CD14-positive monocyte (primary cell): ENCODE results near the gene MCL1. TPM values are rescaled to one million over a fixed set of nuclear protein-coding genes. Genes with fewer than 3 reads are reported as not detected.

Source experiments
- DNase-seq, 3 donors: peaks; one replicate each; pipeline ENCODE4 v3.0.0-alpha.2; 2011 to 2022
- H2AFZ ChIP-seq: 2 replicates; pipeline ENCODE4 v1.6.0; 2012; ENCODE audit warnings: mild to moderate bottlenecking, low read depth, low read length, inconsistent platforms; ENCODE audit not compliant: insufficient read depth, poor library complexity, severe bottlenecking
- H3K27ac ChIP-seq, 2 donors: 1 replicate in 1 of 2; 2 replicates in 1 of 2; pipeline ENCODE4 v1.5.1; 2012 to 2013; ENCODE audit warnings: low read length in 2 of 2, control low read depth in 1 of 2, inconsistent platforms in 1 of 2, low read depth in 1 of 2, mild to moderate bottlenecking in 1 of 2
- H3K27me3 ChIP-seq, 2 donors: one replicate each; pipeline versions ENCODE4 v1.6.0 to v1.6.1; 2011 to 2013; ENCODE audit warnings: low read length in 2 of 2; ENCODE audit not compliant: control insufficient read depth in 2 of 2, insufficient read depth in 2 of 2
- H3K36me3 ChIP-seq, 2 donors: replicated peaks in 1 of 2; 1 replicate in 1 of 2; 2 replicates in 1 of 2; pipeline versions ENCODE4 v1.5.1 to v1.6.1; 2012 to 2013; ENCODE audit warnings: low read length in 2 of 2, control low read depth in 1 of 2, inconsistent platforms in 1 of 2, mild to moderate bottlenecking in 1 of 2; ENCODE audit not compliant: insufficient read depth in 2 of 2, control insufficient read depth in 1 of 2
- H3K4me1 ChIP-seq, 2 donors: 1 replicate in 1 of 2; 2 replicates in 1 of 2; pipeline versions ENCODE4 v1.5.1 to v1.6.1; 2012 to 2013; ENCODE audit warnings: low read length in 2 of 2, control low read depth in 1 of 2, inconsistent platforms in 1 of 2, mild to moderate bottlenecking in 1 of 2, moderate library complexity in 1 of 2; ENCODE audit not compliant: insufficient read depth in 2 of 2, control insufficient read depth in 1 of 2
- H3K4me2 ChIP-seq: replicated peaks from 2 replicates; pipeline ENCODE3; 2012; ENCODE audit warnings: low read length, moderate library complexity, mild to moderate bottlenecking; ENCODE audit not compliant: poor library complexity, severe bottlenecking; ENCODE audit errors: extremely low read depth
- H3K4me3 ChIP-seq, 3 experiments: fragments of 200-600 bp in 1 of 3; sonication (generic) in 1 of 3; replicated peaks in 1 of 3; 1 replicate in 2 of 3; 2 replicates in 1 of 3; pipeline ENCODE4 v1.5.1; 2011 to 2013; ENCODE audit warnings: low read length in 3 of 3, mild to moderate bottlenecking in 3 of 3, control low read depth in 2 of 3, low read depth in 2 of 3, inconsistent platforms in 1 of 3, moderate library complexity in 1 of 3
- H3K79me2 ChIP-seq: 2 replicates; pipeline ENCODE4 v1.6.0; 2012; ENCODE audit warnings: mild to moderate bottlenecking, control low read depth, inconsistent platforms, low read length, moderate library complexity; ENCODE audit not compliant: insufficient read depth
- H3K9ac ChIP-seq: 2 replicates; pipeline ENCODE4 v1.6.0; 2017; ENCODE audit warnings: low read length, mild to moderate bottlenecking; ENCODE audit not compliant: insufficient read depth, poor library complexity, severe bottlenecking
- H3K9me3 ChIP-seq, 2 donors: replicated peaks in 1 of 2; 1 replicate in 1 of 2; 2 replicates in 1 of 2; pipeline versions ENCODE4 v1.5.1 to v1.6.1; 2012 to 2013; ENCODE audit warnings: low read length in 2 of 2, control low read depth in 1 of 2; ENCODE audit not compliant: control insufficient read depth in 1 of 2, insufficient read depth in 1 of 2
- H4K20me1 ChIP-seq: 2 replicates; pipeline ENCODE4 v1.6.0; 2012; ENCODE audit warnings: mild to moderate bottlenecking, low read length, control low read depth, moderate library complexity; ENCODE audit not compliant: insufficient read depth
- H3K27ac Mint-ChIP-seq, 7 donors: one replicate each; pipeline ENCODE4 v1.8.0; 2020; ENCODE audit warnings: mild to moderate bottlenecking in 7 of 7, mixed read lengths in 7 of 7, moderate library complexity in 6 of 7, inconsistent platforms in 2 of 7
- H3K27me3 Mint-ChIP-seq, 3 donors: one replicate each; pipeline ENCODE4 v1.8.0; 2021 to 2022; ENCODE audit warnings: low read depth in 3 of 3, mild to moderate bottlenecking in 3 of 3, mixed read lengths in 3 of 3, moderate library complexity in 3 of 3, inconsistent platforms in 1 of 3
- H3K36me3 Mint-ChIP-seq, 2 donors: one replicate each; pipeline ENCODE4 v1.8.0; 2020; ENCODE audit warnings: mixed read lengths in 2 of 2, inconsistent platforms in 1 of 2, mild to moderate bottlenecking in 1 of 2
- H3K4me1 Mint-ChIP-seq: one replicate; pipeline ENCODE4 v1.8.0; 2020; ENCODE audit warnings: mild to moderate bottlenecking, mixed read lengths
- H3K4me3 Mint-ChIP-seq, 2 donors: one replicate each; pipeline ENCODE4 v1.8.0; 2020; ENCODE audit warnings: mild to moderate bottlenecking in 2 of 2, mixed read lengths in 2 of 2, moderate library complexity in 1 of 2
- H3K9me3 Mint-ChIP-seq, 7 donors: one replicate each; pipeline ENCODE4 v1.8.0; 2020 to 2022; ENCODE audit warnings: mixed read lengths in 7 of 7, mild to moderate bottlenecking in 6 of 7, moderate library complexity in 6 of 7, inconsistent platforms in 2 of 7
- WGBS: methylation state at CpG from one replicate; pipeline ENCODE4 v1.1.5; 2013; ENCODE audit warnings: missing lambda C conversion rate; ENCODE audit not compliant: insufficient coverage; 5-methylcytosine and 5-hydroxymethylcytosine counted together
- intact Hi-C, 2 donors: fragments of 100-400 bp; cut with micrococcal nuclease; formaldehyde crosslinking; loops; one replicate each; pipeline versions ENCODE4 v1.15.0 to v1.15.1; 2023
- polyA plus RNA-seq, 3 donors: library from polyadenylated mRNA; depleted of rRNA in 1 of 3; unstranded in 2 of 3; stranded (reverse) in 1 of 3; fragments of 300-500 nt in 2 of 3; fragments of >200 nt in 1 of 3; fragmentation: Illumina TruSeq in 2 of 3; gene quantifications; 1 replicate in 2 of 3; 2 replicates in 1 of 3; pipeline ENCODE4 v1.2.3, GENCODE V29; 2012 to 2021
- TF ChIP-seq, protein P1 (sequence below): fragments of 200-600 bp; IDR thresholded peaks from one replicate; pipeline ENCODE4 v1.8.0; 2022; ENCODE audit warnings: antibody characterized with exemption, mild to moderate bottlenecking

The MCL1 gene
- polyA plus RNA-seq, 3 donors, result 287 to 2,076 (median 301) TPM

DNA sequence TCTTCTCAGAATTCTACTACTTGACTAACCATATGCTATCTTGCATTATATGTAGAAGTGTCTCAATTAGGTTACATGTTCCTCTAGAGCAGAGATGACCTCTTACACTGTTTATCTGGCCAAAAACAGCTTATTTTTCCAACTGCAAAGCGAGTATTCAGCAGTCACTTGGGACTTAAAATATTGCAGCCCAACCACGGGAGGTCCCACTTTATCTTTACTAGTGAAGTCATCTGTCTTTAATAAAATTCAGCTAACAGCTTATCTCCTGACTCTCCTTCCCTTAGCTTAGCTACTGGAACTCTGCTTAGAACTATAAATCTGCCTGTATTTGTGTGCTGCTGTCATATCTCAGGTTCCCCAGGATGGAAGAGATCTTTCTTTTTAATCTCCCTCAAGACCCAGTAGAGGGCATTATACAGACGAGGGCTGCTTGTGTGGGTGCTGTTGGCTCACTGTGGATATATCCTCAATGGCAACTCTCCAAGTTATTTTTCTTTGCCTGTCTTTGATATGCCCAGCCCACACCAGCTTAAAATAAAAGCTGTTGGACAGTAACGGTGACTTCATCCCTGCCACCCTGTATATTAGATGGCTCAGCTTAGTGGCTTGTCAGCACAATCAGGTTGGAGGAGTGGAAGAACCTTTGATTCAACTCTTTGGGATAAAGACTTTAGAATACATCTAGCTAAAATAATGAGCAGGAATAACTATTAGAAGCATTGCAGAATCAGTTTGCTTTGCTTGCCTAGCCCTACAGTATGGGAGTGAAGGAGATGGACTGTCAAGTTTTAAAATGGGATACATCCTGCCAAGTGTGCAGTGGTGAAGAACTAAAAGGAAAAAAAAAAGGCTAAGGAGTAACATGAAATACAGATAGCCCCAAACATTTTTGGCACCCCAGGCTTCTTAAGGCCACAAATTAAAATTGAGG lies 40.4 kb upstream of the MCL1 start:
- no peaks in the 10 kb centered on the region for H4K20me1 ChIP-seq
- peaks cover 22 to 37% of the 10 kb centered on the region in 2 donors for H3K36me3 ChIP-seq
- peaks cover 55% of the 10 kb centered on the region for H3K79me2 ChIP-seq
- H3K9me3 Mint-ChIP-seq, result peaks cover 0 to 4% (median 0%) of the 10 kb centered on the region in 7 donors
- H3K27me3 ChIP-seq, result no peaks in the 10 kb centered on the region
- WGBS, result 100% methylated on average over 1 of the region's 4 CpGs
- peaks cover 0 to 2% (median 0%) of the 10 kb centered on the region in 3 donors for H3K27me3 Mint-ChIP-seq
- H3K4me3 ChIP-seq, result peak overlapping the region in 1 of 3 experiments; percentile 19
- peak; percentile 57 to 72 (median 60) for DNase-seq
- peak overlapping the region; percentile 49 for H3K4me2 ChIP-seq
- peaks cover 61% of the 10 kb centered on the region for H3K4me1 Mint-ChIP-seq
- intact Hi-C loops, result loop anchor here (5.0 kb wide), 2 partner anchors 38 to 58 kb away; no protein-coding TSS in a partner anchor
- peak overlapping the region; percentile 3 to 22 for H3K4me3 Mint-ChIP-seq
- peak overlapping the region; percentile 84 to 90 (median 84) for H3K27ac Mint-ChIP-seq
- peaks cover 62 to 79% of the 10 kb centered on the region in 2 donors for H3K36me3 Mint-ChIP-seq
- no peak overlapping the region for H3K9ac ChIP-seq
- no peak overlapping the region for H2AFZ ChIP-seq
- H3K9me3 ChIP-seq, result no peaks in the 10 kb centered on the region
- peak overlapping the region in 1 of 2 donors; percentile 60 for H3K27ac ChIP-seq
- TF ChIP-seq, protein P1, sequence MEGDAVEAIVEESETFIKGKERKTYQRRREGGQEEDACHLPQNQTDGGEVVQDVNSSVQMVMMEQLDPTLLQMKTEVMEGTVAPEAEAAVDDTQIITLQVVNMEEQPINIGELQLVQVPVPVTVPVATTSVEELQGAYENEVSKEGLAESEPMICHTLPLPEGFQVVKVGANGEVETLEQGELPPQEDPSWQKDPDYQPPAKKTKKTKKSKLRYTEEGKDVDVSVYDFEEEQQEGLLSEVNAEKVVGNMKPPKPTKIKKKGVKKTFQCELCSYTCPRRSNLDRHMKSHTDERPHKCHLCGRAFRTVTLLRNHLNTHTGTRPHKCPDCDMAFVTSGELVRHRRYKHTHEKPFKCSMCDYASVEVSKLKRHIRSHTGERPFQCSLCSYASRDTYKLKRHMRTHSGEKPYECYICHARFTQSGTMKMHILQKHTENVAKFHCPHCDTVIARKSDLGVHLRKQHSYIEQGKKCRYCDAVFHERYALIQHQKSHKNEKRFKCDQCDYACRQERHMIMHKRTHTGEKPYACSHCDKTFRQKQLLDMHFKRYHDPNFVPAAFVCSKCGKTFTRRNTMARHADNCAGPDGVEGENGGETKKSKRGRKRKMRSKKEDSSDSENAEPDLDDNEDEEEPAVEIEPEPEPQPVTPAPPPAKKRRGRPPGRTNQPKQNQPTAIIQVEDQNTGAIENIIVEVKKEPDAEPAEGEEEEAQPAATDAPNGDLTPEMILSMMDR, result peak; percentile 42
- peaks cover 35 to 63% of the 10 kb centered on the region in 2 donors for H3K4me1 ChIP-seq

DNA sequence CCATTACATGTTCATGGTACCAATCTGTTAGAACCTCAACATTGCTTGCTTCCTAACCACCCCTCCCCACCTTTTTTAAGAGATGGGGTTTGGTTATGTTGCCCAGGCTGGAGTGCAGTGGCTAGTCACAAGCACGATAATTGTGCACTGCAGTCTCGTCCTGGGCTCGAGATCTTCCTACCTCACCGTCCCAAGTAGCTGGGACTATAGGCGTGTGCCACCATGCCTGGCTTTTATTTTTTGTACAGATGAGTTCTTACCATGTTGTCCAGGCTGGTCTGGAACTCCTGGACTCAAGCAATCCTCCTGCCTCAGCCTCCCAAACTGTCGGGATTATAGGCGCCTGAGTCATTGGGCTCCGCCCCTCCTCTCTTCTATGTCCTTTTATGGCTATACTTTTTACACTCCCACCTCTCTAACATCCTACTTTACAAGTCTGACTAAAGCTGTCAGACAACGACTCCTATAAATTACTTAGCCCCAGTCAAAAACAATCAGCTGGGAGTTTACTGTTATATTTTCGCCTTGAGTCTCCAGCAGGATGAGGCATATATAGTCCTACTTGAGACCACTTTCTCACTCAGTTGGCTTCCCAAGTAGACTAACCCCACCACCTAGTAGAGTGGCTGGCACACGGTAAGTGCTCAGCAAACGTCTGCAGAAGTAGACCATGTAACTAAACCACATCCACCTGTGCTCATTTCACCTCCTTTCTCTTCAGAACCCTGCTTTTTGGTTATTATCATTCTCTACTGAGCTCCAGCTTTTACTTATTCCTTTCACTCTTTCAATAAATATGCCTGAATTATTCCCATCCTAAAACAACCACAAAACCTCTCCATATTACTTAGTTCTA lies 36.2 kb upstream of the MCL1 start:
- Mint-ChIP-seq H3K27ac (peak overlapping the region; percentile 85 to 100 (median 100)), H3K27me3 (peaks cover 0 to 7% (median 5%) of the 10 kb centered on the region in 3 donors), H3K4me1 (peaks cover 73% of the 10 kb centered on the region), H3K36me3 (peaks cover 32 to 46% of the 10 kb centered on the region in 2 donors), H3K4me3 (no peak overlapping the region), H3K9me3 (peaks cover 0 to 5% (median 0%) of the 10 kb centered on the region in 7 donors)
- no peaks in the 10 kb centered on the region for H3K9me3 ChIP-seq
- WGBS, result 97% methylated on average over 9 of the region's 12 CpGs
- peaks cover 62 to 80% of the 10 kb centered on the region in 2 donors for H3K4me1 ChIP-seq
- peaks cover 0 to 9% of the 10 kb centered on the region in 2 donors for H3K36me3 ChIP-seq
- DNase-seq, result no peak
- intact Hi-C loops, result no loop called here
- H3K4me2 ChIP-seq, result no peak overlapping the region
- H3K9ac ChIP-seq, result no peak overlapping the region
- H3K79me2 ChIP-seq, result peaks cover 49% of the 10 kb centered on the region
- H3K4me3 ChIP-seq, result peak overlapping the region in 1 of 3 experiments; percentile 0
- H4K20me1 ChIP-seq, result no peaks in the 10 kb centered on the region
- no peaks in the 10 kb centered on the region for H3K27me3 ChIP-seq
- TF ChIP-seq, protein P1, result no peak
- H2AFZ ChIP-seq, result no peak overlapping the region
- peak overlapping the region; percentile 99 to 100 for H3K27ac ChIP-seq
